H1 (cell line): ENCODE data around the gene ZNF532.

Experiments
- BACH1 ChIP-seq: IDR thresholded peaks from 2 replicates; pipeline ENCODE4 v1.6.1; 2012; ENCODE audit warnings: low read length, improper control_type of control experiment
- MAX ChIP-seq: IDR thresholded peaks from 2 replicates; pipeline ENCODE4 v1.6.1; 2012; ENCODE audit warnings: inconsistent platforms
- POLR2A ChIP-seq, 2 experiments: IDR thresholded peaks; 1 replicate in 1 of 2; 2 replicates in 1 of 2; pipeline ENCODE4 v1.6.1; 2011; ENCODE audit warnings: low read depth in 2 of 2, low read length in 2 of 2, mild to moderate bottlenecking in 2 of 2; ENCODE audit errors: control extremely low read depth in 1 of 2
- RFX5 ChIP-seq: IDR thresholded peaks from 2 replicates; pipeline ENCODE4 v1.6.1; 2011; ENCODE audit warnings: low read depth, low read length, improper control_type of control experiment, borderline replicate concordance
- SAP30 ChIP-seq: fragments of 300-600 bp; sonication (generic); IDR thresholded peaks from 2 replicates; pipeline ENCODE4 v1.7.1; 2012; ENCODE audit warnings: low read length, moderate library complexity, mild to moderate bottlenecking, inconsistent platforms; ENCODE audit not compliant: insufficient read depth, insufficient replicate concordance
- SUZ12 ChIP-seq: fragments of 200-600 bp; sonication (generic); IDR thresholded peaks from 2 replicates; pipeline ENCODE4 v1.6.1; 2012; ENCODE audit warnings: mild to moderate bottlenecking, inconsistent platforms, low read length, moderate library complexity, mixed read lengths
- TAF1 ChIP-seq: IDR thresholded peaks from 2 replicates; pipeline ENCODE4 v1.6.1; 2011; ENCODE audit warnings: mild to moderate bottlenecking, low read depth, low read length
- TAF7 ChIP-seq: optimal IDR thresholded peaks from 2 replicates; pipeline ENCODE3; 2011; ENCODE audit warnings: low read depth, mild to moderate bottlenecking, inconsistent platforms, low read length, moderate library complexity, borderline replicate concordance
- TF ChIP-seq, protein P1 (sequence below), 3 experiments: IDR thresholded peaks; 1 replicate in 2 of 3; 2 replicates in 1 of 3; pipeline versions ENCODE4 v1.5.1 to v1.6.1; 2011; ENCODE audit warnings: low read length in 3 of 3, mild to moderate bottlenecking in 3 of 3, inconsistent platforms in 2 of 3, low read depth in 1 of 3, moderate library complexity in 1 of 3; ENCODE audit not compliant: insufficient read depth in 1 of 3; ENCODE audit errors: control extremely low read depth in 1 of 3
- TF ChIP-seq, protein P2 (sequence below): IDR thresholded peaks from 2 replicates; pipeline ENCODE4 v1.6.1; 2011; ENCODE audit warnings: low read depth, mild to moderate bottlenecking, low read length; ENCODE audit not compliant: insufficient read depth
- TF ChIP-seq, protein P3 (sequence below): fragments of 300-600 bp; sonication (generic); IDR thresholded peaks from 2 replicates; pipeline ENCODE4 v1.7.1; 2012; ENCODE audit warnings: low read length, moderate library complexity, mild to moderate bottlenecking, inconsistent platforms; ENCODE audit not compliant: insufficient replicate concordance

DNA sequence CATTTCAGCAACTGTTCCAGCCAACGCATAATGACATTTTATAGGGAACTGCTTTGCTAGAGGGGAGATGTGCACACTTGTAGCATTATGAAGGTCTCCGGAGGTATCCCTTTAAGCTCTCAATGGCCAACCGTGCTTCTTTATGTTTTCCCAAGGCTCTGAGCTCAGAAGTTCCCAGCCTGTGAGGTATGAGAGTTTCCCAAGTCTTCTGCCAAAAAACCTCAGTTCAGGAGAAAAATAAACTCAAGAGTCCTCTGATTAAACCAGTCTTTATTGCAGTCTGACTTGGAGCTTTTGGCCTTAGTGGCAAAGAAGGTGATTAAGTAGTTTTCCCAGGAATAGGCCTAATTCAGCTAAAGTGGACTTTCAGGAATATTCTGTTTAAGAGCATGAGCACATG, 35.4 kb upstream of the ZNF532 start:
- TF ChIP-seq POLR2A (IDR thresholded peaks at IDR 0.05; ENCODE audit: control extremely low read depth in 1 of 2, low read depth in 2 of 2, low read length in 2 of 2) (no peak), TAF7 (no peak), SAP30 (no peak), SUZ12 (no peak), RFX5 (no peak), MAX (no peak), BACH1 (no peak), TAF1 (no peak)
- TF ChIP-seq, protein P1, sequence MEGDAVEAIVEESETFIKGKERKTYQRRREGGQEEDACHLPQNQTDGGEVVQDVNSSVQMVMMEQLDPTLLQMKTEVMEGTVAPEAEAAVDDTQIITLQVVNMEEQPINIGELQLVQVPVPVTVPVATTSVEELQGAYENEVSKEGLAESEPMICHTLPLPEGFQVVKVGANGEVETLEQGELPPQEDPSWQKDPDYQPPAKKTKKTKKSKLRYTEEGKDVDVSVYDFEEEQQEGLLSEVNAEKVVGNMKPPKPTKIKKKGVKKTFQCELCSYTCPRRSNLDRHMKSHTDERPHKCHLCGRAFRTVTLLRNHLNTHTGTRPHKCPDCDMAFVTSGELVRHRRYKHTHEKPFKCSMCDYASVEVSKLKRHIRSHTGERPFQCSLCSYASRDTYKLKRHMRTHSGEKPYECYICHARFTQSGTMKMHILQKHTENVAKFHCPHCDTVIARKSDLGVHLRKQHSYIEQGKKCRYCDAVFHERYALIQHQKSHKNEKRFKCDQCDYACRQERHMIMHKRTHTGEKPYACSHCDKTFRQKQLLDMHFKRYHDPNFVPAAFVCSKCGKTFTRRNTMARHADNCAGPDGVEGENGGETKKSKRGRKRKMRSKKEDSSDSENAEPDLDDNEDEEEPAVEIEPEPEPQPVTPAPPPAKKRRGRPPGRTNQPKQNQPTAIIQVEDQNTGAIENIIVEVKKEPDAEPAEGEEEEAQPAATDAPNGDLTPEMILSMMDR (IDR thresholded peaks at IDR 0.05; ENCODE audit: control extremely low read depth in 1 of 3, insufficient read depth in 1 of 3, low read depth in 1 of 3, low read length in 3 of 3), result no peak
- TF ChIP-seq, protein P2, sequence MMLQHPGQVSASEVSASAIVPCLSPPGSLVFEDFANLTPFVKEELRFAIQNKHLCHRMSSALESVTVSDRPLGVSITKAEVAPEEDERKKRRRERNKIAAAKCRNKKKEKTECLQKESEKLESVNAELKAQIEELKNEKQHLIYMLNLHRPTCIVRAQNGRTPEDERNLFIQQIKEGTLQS, result no peak
- TF ChIP-seq, protein P3, sequence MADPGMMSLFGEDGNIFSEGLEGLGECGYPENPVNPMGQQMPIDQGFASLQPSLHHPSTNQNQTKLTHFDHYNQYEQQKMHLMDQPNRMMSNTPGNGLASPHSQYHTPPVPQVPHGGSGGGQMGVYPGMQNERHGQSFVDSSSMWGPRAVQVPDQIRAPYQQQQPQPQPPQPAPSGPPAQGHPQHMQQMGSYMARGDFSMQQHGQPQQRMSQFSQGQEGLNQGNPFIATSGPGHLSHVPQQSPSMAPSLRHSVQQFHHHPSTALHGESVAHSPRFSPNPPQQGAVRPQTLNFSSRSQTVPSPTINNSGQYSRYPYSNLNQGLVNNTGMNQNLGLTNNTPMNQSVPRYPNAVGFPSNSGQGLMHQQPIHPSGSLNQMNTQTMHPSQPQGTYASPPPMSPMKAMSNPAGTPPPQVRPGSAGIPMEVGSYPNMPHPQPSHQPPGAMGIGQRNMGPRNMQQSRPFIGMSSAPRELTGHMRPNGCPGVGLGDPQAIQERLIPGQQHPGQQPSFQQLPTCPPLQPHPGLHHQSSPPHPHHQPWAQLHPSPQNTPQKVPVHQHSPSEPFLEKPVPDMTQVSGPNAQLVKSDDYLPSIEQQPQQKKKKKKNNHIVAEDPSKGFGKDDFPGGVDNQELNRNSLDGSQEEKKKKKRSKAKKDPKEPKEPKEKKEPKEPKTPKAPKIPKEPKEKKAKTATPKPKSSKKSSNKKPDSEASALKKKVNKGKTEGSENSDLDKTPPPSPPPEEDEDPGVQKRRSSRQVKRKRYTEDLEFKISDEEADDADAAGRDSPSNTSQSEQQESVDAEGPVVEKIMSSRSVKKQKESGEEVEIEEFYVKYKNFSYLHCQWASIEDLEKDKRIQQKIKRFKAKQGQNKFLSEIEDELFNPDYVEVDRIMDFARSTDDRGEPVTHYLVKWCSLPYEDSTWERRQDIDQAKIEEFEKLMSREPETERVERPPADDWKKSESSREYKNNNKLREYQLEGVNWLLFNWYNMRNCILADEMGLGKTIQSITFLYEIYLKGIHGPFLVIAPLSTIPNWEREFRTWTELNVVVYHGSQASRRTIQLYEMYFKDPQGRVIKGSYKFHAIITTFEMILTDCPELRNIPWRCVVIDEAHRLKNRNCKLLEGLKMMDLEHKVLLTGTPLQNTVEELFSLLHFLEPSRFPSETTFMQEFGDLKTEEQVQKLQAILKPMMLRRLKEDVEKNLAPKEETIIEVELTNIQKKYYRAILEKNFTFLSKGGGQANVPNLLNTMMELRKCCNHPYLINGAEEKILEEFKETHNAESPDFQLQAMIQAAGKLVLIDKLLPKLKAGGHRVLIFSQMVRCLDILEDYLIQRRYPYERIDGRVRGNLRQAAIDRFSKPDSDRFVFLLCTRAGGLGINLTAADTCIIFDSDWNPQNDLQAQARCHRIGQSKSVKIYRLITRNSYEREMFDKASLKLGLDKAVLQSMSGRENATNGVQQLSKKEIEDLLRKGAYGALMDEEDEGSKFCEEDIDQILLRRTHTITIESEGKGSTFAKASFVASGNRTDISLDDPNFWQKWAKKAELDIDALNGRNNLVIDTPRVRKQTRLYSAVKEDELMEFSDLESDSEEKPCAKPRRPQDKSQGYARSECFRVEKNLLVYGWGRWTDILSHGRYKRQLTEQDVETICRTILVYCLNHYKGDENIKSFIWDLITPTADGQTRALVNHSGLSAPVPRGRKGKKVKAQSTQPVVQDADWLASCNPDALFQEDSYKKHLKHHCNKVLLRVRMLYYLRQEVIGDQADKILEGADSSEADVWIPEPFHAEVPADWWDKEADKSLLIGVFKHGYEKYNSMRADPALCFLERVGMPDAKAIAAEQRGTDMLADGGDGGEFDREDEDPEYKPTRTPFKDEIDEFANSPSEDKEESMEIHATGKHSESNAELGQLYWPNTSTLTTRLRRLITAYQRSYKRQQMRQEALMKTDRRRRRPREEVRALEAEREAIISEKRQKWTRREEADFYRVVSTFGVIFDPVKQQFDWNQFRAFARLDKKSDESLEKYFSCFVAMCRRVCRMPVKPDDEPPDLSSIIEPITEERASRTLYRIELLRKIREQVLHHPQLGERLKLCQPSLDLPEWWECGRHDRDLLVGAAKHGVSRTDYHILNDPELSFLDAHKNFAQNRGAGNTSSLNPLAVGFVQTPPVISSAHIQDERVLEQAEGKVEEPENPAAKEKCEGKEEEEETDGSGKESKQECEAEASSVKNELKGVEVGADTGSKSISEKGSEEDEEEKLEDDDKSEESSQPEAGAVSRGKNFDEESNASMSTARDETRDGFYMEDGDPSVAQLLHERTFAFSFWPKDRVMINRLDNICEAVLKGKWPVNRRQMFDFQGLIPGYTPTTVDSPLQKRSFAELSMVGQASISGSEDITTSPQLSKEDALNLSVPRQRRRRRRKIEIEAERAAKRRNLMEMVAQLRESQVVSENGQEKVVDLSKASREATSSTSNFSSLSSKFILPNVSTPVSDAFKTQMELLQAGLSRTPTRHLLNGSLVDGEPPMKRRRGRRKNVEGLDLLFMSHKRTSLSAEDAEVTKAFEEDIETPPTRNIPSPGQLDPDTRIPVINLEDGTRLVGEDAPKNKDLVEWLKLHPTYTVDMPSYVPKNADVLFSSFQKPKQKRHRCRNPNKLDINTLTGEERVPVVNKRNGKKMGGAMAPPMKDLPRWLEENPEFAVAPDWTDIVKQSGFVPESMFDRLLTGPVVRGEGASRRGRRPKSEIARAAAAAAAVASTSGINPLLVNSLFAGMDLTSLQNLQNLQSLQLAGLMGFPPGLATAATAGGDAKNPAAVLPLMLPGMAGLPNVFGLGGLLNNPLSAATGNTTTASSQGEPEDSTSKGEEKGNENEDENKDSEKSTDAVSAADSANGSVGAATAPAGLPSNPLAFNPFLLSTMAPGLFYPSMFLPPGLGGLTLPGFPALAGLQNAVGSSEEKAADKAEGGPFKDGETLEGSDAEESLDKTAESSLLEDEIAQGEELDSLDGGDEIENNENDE, result no peak
